NCI-H526 treated with DMSO at 0.1 percent for 48 hours (cell line): Measurements from ENCODE around the gene STRIP1.

Source experiments
- DNase-seq: peaks from one replicate; lab custom pipeline; 2025; lab: John Stamatoyannopoulos, UW

STRIP1 gene

GRCh38 chr1:110091791-110092190 is 57.4 kb downstream of the STRIP1 start:
- DNase-seq: no peak

DNA sequence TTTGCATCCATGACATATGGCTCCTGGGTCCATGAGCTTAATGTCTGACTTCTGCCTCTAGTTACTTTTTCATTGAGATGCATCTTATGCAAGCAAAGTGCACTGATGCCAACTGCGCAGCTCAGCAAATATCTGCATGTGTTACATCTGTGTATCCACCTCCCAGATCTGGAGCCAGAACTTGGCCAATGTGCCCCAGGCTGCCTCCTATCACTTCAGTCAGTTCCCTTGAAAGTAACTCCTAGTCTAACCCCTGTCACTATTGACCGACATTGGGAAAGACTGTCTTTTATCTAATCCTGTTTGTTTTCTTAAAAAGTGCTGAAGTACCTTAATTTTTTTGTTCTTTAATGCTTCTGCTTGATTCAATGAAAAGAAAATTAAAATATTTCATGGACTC is 58.6 kb downstream of the STRIP1 start:
- DNase-seq: no peak

DNA sequence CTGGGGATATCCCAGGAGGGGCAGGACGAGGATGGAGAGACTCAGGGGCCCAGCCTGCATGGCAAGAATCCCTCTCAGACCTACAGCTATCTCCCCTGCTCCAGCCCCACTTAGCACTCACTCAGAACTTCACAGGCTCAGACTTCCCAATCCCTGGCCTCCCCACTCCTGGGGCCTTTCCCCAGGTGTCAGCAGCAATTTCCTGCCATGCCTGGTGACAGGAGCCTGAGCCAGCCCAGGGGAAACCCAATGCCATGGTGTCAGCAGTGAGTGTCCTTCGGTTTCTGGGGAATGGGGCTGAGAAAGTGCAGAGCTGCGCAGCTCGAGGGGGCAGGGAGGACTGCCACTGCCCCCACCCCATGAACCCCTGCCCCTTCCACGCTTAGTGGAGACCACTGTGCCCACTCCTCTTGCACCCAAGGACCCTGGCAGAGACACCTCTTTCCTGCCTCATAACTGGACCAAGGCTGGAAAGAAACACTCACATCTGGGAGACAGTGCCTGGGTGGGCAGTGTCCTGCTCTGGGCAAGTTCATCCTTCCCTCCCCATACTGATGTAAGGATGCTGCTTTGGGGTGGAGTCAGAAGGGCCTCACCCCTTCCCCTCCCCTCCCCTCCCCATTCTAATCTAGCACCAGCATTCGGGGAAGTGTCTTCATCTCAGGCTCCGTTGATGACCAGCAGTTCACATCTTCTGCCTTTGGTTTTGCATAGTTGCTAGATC is 60.7 kb downstream of the STRIP1 start:
- no peak for DNase-seq

DNA sequence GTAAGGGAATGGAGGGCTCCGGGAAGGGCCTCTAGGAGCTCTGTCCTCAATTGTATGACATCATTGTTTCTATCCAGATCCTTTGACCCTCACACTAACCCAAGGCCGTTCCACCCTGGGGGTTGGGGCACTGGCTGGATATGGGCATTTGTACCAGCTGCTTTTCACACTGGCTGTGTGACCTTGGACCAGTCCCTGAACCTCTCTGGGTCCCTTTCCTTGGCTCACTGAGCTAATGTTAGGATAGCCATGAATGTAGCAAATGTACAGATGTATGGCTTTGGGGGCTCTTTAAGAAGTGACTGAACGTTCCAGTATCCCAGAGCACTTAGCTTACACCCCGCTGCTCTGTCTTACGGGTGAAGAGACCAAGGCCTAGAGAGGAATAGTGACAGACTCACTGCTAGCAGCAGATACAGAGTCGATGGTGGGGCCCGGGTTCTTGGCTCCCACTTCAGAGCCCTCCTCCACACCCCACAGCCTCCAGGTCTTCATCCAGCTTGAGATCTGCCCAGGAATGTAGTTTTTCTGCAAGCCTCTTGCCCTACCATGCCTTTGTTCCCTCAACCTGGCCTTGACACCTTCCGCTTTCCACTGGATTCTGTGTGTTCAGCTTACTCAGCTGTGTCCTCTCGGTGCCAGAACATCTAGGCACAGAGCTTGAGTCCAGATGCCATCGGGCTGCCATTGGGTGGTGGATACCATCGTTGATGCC is 63.2 kb downstream of the STRIP1 start:
- DNase-seq: no peak

- no peak for DNase-seq
These were observed 64.0 kb downstream of the STRIP1 start for GRCh38 chr1:110098222-110099026.

DNA sequence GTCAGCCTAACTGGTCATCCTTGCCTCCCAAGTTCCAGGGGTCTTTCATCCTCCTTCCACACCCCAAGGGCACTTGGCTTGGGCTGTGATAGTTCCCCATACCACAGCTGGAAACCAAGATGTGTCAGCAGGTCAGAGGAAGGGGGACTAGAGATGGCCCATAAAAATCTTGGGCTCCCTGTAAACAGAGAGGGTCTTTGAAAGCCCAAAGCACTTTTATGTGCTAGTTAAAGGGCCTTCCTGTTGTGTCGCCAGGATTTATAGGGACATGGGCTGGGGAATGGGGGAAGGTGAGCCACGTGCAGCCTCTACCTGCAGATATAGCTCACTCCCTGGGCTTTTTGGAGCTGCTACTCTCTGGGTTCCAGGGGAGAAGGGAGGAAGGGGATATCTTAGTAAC is 65.9 kb downstream of the STRIP1 start:
- no peak for DNase-seq

GRCh38 chr1:110102081-110102480 is 67.7 kb downstream of the STRIP1 start:
- no peak for DNase-seq
